Trophoblast cell (in vitro differentiated cells and primary cell): ENCODE data around the gene LDB3.

ENCODE experiments used
- DNase-seq, 2 donors: peaks; one replicate each; pipeline ENCODE4 v3.0.0-alpha.2; 2016
- H2AFZ ChIP-seq: 2 replicates; pipeline ENCODE4 v1.6.1; 2013; ENCODE audit warnings: low read length, moderate library complexity, mild to moderate bottlenecking; ENCODE audit not compliant: insufficient read depth, poor library complexity
- H2AK5ac ChIP-seq: 2 replicates; pipeline ENCODE4 v1.6.1; 2013; ENCODE audit warnings: mild to moderate bottlenecking, low read length
- H2BK120ac ChIP-seq: 2 replicates; pipeline ENCODE4 v1.6.1; 2013; ENCODE audit warnings: low read length, mild to moderate bottlenecking, moderate library complexity; ENCODE audit not compliant: insufficient read depth, poor library complexity
- H2BK12ac ChIP-seq: 2 replicates; pipeline ENCODE4 v1.6.1; 2013; ENCODE audit warnings: mild to moderate bottlenecking, low read length, moderate library complexity
- H2BK5ac ChIP-seq: 2 replicates; pipeline ENCODE4 v1.6.1; 2013; ENCODE audit warnings: low read length, low read depth, moderate library complexity, mild to moderate bottlenecking; ENCODE audit not compliant: poor library complexity
- H3K14ac ChIP-seq: 2 replicates; pipeline ENCODE4 v1.6.1; 2013; ENCODE audit warnings: mild to moderate bottlenecking, low read length
- H3K18ac ChIP-seq: 2 replicates; pipeline ENCODE4 v1.6.1; 2013; ENCODE audit warnings: mild to moderate bottlenecking, low read length
- H3K23ac ChIP-seq: 2 replicates; pipeline ENCODE4 v1.6.1; 2013; ENCODE audit warnings: low read length
- H3K27ac ChIP-seq: 2 replicates; pipeline ENCODE4 v1.5.1; 2013; ENCODE audit warnings: low read depth, mild to moderate bottlenecking, inconsistent platforms, low read length, moderate library complexity
- H3K27me3 ChIP-seq: 2 replicates; pipeline ENCODE4 v1.6.1; 2013; ENCODE audit warnings: inconsistent platforms, mild to moderate bottlenecking, low read length, moderate library complexity; ENCODE audit not compliant: insufficient read depth
- H3K36me3 ChIP-seq, 2 experiments: 1 replicate in 1 of 2; 2 replicates in 1 of 2; pipeline ENCODE4 v1.6.1; 2013; ENCODE audit warnings: low read length in 2 of 2, mild to moderate bottlenecking in 2 of 2, moderate library complexity in 1 of 2; ENCODE audit not compliant: insufficient read depth in 2 of 2, control insufficient read depth in 1 of 2
- H3K4ac ChIP-seq: 2 replicates; pipeline ENCODE4 v1.6.1; 2013; ENCODE audit warnings: low read depth, mild to moderate bottlenecking, low read length, moderate library complexity
- H3K4me1 ChIP-seq, 2 experiments: 1 replicate in 1 of 2; 2 replicates in 1 of 2; pipeline ENCODE4 v1.6.1; 2013; ENCODE audit warnings: low read length in 2 of 2, mild to moderate bottlenecking in 2 of 2, moderate library complexity in 1 of 2; ENCODE audit not compliant: insufficient read depth in 2 of 2, control insufficient read depth in 1 of 2
- H3K4me2 ChIP-seq: 2 replicates; pipeline ENCODE4 v1.6.1; 2013; ENCODE audit warnings: inconsistent platforms, mild to moderate bottlenecking, low read length, moderate library complexity
- H3K4me3 ChIP-seq: 2 replicates; pipeline ENCODE4 v1.5.1; 2013; ENCODE audit warnings: mild to moderate bottlenecking, low read depth, low read length, inconsistent platforms
- H3K79me1 ChIP-seq: one replicate; pipeline ENCODE4 v1.6.1; 2013; ENCODE audit warnings: low read length
- H3K79me2 ChIP-seq: 2 replicates; pipeline ENCODE4 v1.6.1; 2013; ENCODE audit warnings: low read length, mild to moderate bottlenecking; ENCODE audit not compliant: control insufficient read depth, insufficient read depth, poor library complexity
- H3K9ac ChIP-seq: 2 replicates; pipeline ENCODE4 v1.6.1; 2013; ENCODE audit warnings: mild to moderate bottlenecking, low read length
- H3K9me3 ChIP-seq: 2 replicates; pipeline ENCODE4 v1.6.1; 2013; ENCODE audit warnings: low read depth, mild to moderate bottlenecking, control low read depth, inconsistent platforms, low read length; ENCODE audit not compliant: insufficient read depth
- H4K12ac ChIP-seq: 2 replicates; pipeline ENCODE4 v1.6.1; 2013; ENCODE audit warnings: low read depth, mild to moderate bottlenecking, low read length, moderate library complexity
- H4K8ac ChIP-seq: 2 replicates; pipeline ENCODE4 v1.6.1; 2013; ENCODE audit warnings: low read depth, mild to moderate bottlenecking, low read length, moderate library complexity
- H4K91ac ChIP-seq: one replicate; pipeline ENCODE4 v1.6.1; 2013; ENCODE audit warnings: low read depth, mild to moderate bottlenecking, low read length, moderate library complexity
- WGBS: extraction: QIAGEN DNeasy Blood & Tissue Kit; methylation state at CpG from one replicate; pipeline ENCODE4 v1.1.7; 2013; ENCODE audit warnings: missing lambda C conversion rate; ENCODE audit not compliant: insufficient read length, insufficient coverage; ENCODE audit errors: extremely low coverage; 5-methylcytosine and 5-hydroxymethylcytosine counted together

LDB3 gene

GRCh38 chr10:86632009-86632800 lies 36.1 kb upstream of the LDB3 start:
- peak overlapping the region; percentile 87 for H3K4me2 ChIP-seq
- no peaks in the 10 kb centered on the region for H3K79me2 ChIP-seq
- no peak overlapping the region for H2BK5ac ChIP-seq
- no peak overlapping the region for H3K23ac ChIP-seq
- H2BK120ac ChIP-seq = no peak overlapping the region
- no peak overlapping the region for H4K12ac ChIP-seq
- no peak overlapping the region for H3K4ac ChIP-seq
- peaks cover 2 to 3% of the 10 kb centered on the region in 2 experiments for H3K4me1 ChIP-seq
- H3K36me3 ChIP-seq = no peaks in the 10 kb centered on the region
- no peak overlapping the region for H2BK12ac ChIP-seq
- no peak overlapping the region for H3K4me3 ChIP-seq
- peak overlapping the region; percentile 5 for H4K8ac ChIP-seq
- H3K27me3 ChIP-seq = no peaks in the 10 kb centered on the region
- no peak overlapping the region for H3K14ac ChIP-seq
- no CpG with 5 or more reads among the region's 49 CpGs for WGBS
- DNase-seq = peak in 1 of 2 donors; percentile 37
- no peak overlapping the region for H4K91ac ChIP-seq
- no peak overlapping the region for H2AK5ac ChIP-seq
- no peaks in the 10 kb centered on the region for H3K79me1 ChIP-seq
- peak overlapping the region; percentile 28 for H2AFZ ChIP-seq
- H3K27ac ChIP-seq = no peak overlapping the region
- H3K18ac ChIP-seq = no peak overlapping the region
- peaks cover 3% of the 10 kb centered on the region for H3K9me3 ChIP-seq
- no peak overlapping the region for H3K9ac ChIP-seq

- Histone ChIP-seq H3K9ac (no peak overlapping the region), H3K79me2 (no peaks in the 10 kb centered on the region), H3K23ac (no peak overlapping the region), H3K14ac (no peak overlapping the region), H2BK120ac (no peak overlapping the region), H4K91ac (no peak overlapping the region), H3K9me3 (peaks cover 3% of the 10 kb centered on the region), H3K4ac (no peak overlapping the region), H2BK5ac (no peak overlapping the region), H3K27ac (no peak overlapping the region), H4K12ac (no peak overlapping the region), H3K18ac (no peak overlapping the region), H3K79me1 (no peaks in the 10 kb centered on the region), H2AFZ (no peak overlapping the region), H2AK5ac (no peak overlapping the region), H3K4me3 (no peak overlapping the region), H3K27me3 (no peaks in the 10 kb centered on the region), H3K4me1 (peaks cover 2 to 3% of the 10 kb centered on the region in 2 experiments), H3K4me2 (no peak overlapping the region), H4K8ac (no peak overlapping the region), H2BK12ac (no peak overlapping the region), H3K36me3 (no peaks in the 10 kb centered on the region)
- WGBS = no CpG with 5 or more reads among the region's 5 CpGs
- DNase-seq = no peak
These were observed 35.4 kb upstream of the LDB3 start for GRCh38 chr10:86632951-86633350.

GRCh38 chr10:86635402-86635801 lies 32.9 kb upstream of the LDB3 start:
- H3K4me1 ChIP-seq = peaks cover 2 to 3% of the 10 kb centered on the region in 2 experiments
- H3K9me3 ChIP-seq = peaks cover 3% of the 10 kb centered on the region
- H3K14ac ChIP-seq = no peak overlapping the region
- H3K27ac ChIP-seq = no peak overlapping the region
- no peak overlapping the region for H2AFZ ChIP-seq
- no peak overlapping the region for H3K4ac ChIP-seq
- no peak overlapping the region for H4K8ac ChIP-seq
- H3K79me1 ChIP-seq = no peaks in the 10 kb centered on the region
- peak; percentile 45 to 89 for DNase-seq
- no peak overlapping the region for H2AK5ac ChIP-seq
- no peak overlapping the region for H2BK120ac ChIP-seq
- no peaks in the 10 kb centered on the region for H3K27me3 ChIP-seq
- no CpG with 5 or more reads among the region's 2 CpGs for WGBS
- H2BK12ac ChIP-seq = no peak overlapping the region
- no peak overlapping the region for H3K4me3 ChIP-seq
- H4K12ac ChIP-seq = no peak overlapping the region
- H3K79me2 ChIP-seq = no peaks in the 10 kb centered on the region
- no peak overlapping the region for H3K4me2 ChIP-seq
- H4K91ac ChIP-seq = no peak overlapping the region
- H2BK5ac ChIP-seq = no peak overlapping the region
- no peak overlapping the region for H3K18ac ChIP-seq
- no peak overlapping the region for H3K23ac ChIP-seq
- no peaks in the 10 kb centered on the region for H3K36me3 ChIP-seq
- no peak overlapping the region for H3K9ac ChIP-seq

- Histone ChIP-seq H3K9me3 (no peaks in the 10 kb centered on the region), H3K36me3 (no peaks in the 10 kb centered on the region), H2BK120ac (no peak overlapping the region), H3K18ac (no peak overlapping the region), H3K14ac (no peak overlapping the region), H3K79me2 (no peaks in the 10 kb centered on the region), H3K4me3 (no peak overlapping the region), H4K91ac (no peak overlapping the region), H3K4me1 (peaks cover 2 to 3% of the 10 kb centered on the region in 2 experiments), H3K4ac (no peak overlapping the region), H4K8ac (no peak overlapping the region), H4K12ac (no peak overlapping the region), H2AFZ (no peak overlapping the region), H3K9ac (no peak overlapping the region), H3K79me1 (no peaks in the 10 kb centered on the region), H3K23ac (no peak overlapping the region), H2BK5ac (no peak overlapping the region), H2AK5ac (no peak overlapping the region), H2BK12ac (no peak overlapping the region), H3K27me3 (no peaks in the 10 kb centered on the region), H3K4me2 (no peak overlapping the region), H3K27ac (no peak overlapping the region)
- no CpG with 5 or more reads among the region's 2 CpGs for WGBS
- DNase-seq = peak in 1 of 2 donors; percentile 33
These were observed 32.0 kb upstream of the LDB3 start for GRCh38 chr10:86636311-86636710.
